ENCODE results near the gene VDAC1.
A peak's percentile ranks its signal among the peaks of the same experiment; 100 is the strongest.
"Not testable (repeated sequence)": the region's sequence is repeated elsewhere in the genome, so short reads cannot be mapped to it uniquely, and the experiment has no call there.

VDAC1 gene, protein sequence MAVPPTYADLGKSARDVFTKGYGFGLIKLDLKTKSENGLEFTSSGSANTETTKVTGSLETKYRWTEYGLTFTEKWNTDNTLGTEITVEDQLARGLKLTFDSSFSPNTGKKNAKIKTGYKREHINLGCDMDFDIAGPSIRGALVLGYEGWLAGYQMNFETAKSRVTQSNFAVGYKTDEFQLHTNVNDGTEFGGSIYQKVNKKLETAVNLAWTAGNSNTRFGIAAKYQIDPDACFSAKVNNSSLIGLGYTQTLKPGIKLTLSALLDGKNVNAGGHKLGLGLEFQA

DNA sequence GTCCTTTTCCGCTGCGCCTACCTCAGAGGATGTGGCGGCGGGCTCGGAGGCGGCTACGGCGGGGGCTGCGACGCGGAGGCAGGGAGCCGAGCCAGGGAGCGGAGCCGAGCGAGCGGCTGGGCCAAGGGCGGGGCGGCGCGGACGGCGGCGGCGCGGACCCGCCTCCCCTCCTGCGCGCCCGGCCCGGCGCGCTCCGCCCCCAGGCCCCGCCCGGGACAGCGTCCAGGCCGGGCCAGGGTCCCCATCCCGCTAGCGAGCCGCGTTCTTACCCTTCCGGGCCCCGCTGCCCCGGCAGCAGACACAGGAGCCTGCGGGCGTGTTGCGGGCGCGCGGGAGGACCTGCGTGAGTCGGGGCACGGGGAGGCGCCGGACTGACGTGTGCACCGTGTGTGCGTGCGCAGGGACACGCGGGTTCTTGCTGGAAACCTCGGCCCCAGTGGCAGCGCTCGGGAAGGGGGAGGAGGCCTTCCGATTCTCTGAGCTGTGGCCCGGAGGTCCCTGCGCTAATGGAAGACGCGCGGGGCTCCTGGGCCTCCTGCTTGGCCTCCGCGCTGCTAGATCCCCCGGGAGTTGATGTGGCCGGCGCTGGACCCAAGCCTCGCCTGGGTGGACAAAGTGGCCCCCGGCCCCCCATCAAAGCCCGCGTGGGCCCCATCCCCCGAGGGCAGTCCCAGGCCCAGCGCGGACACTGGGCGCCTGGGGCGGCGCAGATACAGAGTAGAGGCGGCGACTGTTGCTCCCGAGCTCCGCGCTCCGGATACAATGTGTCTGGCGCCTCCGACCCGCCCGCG, at the start of gene VDAC1:
TSS of gene VDAC1 (minus strand) at position 350 of the 791 bp plus-strand sequence. CDS start 11,963 bp downstream, outside the sequence.
- DNase-seq (ENCODE audit: low read depth): peak; percentile 92

DNA sequence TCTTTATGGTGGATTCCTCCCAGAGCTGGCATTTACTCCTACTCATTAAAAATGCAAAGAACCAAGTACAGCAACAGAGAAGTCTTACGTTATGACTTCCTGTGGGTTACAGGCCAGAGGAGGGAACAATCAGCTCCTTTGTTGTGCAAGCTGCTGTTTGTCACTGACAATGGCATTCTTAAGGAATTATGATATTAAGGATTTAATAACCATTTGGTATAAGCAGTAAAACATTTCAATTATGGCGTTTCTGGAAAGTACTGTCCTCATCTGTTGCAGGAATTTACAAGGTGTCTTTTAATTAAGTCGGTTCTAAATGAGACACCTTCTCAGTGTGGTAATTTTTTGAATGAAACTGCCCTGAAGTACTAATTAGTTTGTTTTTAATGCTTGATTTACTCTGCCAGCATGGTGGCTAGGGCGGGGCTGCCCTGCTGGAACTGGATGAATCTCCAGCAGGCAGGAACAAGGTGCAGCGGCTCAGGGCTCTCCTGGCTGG, 49.1 kb upstream of the VDAC1 start:
- peak; percentile 6 for DNase-seq (ENCODE audit: low read depth)

DNA sequence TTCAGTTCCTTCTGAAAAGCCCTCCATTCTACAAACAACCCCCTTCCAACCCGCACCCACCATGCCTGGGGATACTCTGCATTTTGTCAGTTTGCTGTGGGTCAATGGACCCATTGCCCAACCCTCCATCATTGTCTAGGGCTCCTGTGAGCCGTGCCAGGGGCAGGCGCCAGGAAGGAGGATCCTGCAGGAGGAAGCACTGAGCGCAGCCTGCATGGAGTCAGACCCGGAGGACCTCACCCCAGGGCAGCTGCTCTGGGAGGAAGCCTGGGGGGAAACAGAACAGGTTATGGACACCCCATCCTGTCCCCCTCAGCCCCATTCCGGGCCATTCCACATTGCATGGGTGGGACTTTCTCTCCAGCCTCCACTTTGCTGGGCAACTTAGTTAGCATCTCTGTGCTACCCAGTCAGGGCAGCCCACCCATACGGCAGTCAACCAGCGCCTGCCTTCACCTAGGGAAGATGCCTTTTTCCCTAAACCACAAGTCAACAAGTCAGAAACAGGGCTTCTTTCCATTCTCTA, 48.6 kb upstream of the VDAC1 start:
- no peak for DNase-seq (ENCODE audit: low read depth)

DNA sequence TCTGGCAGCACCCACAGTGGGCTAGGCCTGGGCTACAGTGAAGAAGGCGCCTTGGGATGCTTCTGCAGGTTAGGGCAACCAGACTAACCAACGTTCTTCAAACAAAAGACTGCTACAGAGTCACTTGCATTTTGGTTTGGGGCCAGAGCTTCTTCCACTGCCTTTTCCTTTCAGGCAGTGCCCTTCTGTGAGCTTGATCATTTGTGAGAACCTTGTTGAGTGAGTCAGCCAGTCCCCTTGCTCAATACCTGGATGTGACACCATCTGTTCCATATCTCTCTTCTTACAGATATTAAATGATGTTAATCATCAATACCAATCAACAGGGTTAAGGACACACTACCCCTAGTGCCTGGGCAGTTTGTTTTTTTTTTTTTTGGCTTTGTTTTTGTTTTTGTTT, 46.5 kb upstream of the VDAC1 start:
- peak; percentile 6 for DNase-seq (ENCODE audit: low read depth)

DNA sequence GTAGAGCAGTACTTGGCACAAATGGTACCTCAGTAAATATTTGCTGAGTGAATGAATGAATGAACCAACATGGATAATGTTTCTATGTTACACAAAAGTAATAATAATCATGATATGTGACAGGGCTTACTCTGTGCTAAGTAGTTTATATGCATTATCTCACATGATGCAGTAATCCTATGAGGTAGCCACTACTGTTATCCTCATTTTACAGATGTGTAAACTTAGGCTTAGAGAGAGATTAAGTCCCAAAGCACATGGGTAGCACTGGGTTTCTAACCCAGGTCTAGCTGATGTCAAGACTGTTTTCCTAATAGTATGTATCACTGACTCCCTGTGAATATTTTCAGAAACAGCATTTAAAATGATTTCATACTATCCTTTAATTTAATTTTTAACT, 44.1 kb upstream of the VDAC1 start:
- DNase-seq (ENCODE audit: low read depth): no peak

DNA sequence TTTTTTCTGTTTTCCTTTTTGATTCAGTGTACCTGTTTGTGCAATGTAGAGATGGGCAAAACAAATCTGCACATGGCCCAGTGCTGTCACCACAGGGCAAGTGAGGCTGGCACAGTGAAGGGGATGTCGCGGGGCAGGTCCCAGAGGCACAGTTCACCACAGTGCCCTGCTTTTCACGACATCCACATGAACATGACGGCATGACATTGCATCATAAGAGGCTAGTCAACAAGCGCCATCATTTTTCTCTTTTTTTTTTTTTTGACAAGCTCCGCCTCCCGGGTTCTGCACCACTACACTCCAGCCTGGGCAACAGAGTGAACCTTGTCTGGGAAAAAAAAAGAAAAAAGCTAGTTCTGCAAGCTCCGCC, 42.9 kb upstream of the VDAC1 start:
- DNase-seq (ENCODE audit: low read depth): no peak

DNA sequence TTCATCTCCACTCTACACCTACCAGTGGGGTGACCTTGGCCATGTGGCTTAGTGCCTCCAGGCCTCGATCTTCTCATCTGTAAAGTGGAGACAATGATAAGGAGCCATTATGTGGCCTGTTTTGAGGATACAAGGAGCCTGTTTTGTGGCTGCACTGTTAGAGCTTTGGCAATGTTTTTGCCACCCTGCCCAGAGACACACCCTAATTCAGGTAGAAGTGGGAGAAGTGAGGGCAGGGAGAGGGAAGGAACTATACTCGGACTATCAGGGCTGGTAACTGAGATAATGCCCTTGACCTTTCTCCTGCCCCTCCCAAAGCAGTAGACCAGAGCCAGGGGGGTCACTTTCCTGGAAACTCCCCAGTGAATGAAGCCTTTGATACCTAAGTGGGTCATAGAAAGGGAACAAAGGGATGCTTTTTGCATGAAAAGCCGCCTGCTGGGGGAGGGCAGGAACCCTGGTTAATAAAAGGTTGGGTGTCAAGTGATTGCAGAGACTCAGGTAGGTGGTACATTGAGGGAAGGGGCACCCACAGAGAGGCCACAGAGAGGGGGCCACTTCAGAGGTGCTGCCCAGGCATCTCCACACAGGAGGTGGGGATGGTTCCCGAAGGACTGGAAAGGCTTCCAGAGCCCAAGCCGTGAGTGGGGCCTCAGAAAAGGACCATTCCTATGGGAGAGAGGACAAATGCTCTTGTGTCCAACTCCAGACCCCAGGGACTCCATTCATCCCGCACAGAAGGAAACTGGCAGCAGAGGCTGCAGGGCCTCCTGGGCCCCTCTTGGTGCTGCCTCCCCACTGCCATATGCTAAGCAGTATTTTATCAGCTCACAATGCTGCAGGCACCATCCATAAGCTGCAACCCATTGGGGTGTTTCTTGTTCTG, 42.3 kb upstream of the VDAC1 start:
- DNase-seq (ENCODE audit: low read depth): no peak

DNA sequence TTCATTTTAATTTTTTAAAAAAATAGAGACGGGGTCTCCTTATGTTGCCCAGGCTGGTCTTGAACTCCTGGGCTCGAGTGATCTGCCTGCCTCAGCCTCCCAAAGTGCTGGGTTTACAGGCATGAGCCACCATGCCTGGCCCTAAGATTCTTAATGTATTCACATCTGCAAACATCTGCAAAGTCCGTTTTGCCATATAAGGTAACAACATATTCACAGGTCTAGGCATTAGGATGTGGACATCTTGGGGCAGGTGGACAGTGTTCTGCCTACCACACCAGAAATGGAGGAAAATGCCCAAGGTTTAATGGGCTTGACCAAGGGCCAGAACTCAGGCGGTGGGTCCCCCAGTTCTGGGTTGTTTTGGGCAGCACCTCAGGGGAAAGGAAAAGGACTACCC, 41.6 kb upstream of the VDAC1 start:
- DNase-seq (ENCODE audit: low read depth): no peak

DNA sequence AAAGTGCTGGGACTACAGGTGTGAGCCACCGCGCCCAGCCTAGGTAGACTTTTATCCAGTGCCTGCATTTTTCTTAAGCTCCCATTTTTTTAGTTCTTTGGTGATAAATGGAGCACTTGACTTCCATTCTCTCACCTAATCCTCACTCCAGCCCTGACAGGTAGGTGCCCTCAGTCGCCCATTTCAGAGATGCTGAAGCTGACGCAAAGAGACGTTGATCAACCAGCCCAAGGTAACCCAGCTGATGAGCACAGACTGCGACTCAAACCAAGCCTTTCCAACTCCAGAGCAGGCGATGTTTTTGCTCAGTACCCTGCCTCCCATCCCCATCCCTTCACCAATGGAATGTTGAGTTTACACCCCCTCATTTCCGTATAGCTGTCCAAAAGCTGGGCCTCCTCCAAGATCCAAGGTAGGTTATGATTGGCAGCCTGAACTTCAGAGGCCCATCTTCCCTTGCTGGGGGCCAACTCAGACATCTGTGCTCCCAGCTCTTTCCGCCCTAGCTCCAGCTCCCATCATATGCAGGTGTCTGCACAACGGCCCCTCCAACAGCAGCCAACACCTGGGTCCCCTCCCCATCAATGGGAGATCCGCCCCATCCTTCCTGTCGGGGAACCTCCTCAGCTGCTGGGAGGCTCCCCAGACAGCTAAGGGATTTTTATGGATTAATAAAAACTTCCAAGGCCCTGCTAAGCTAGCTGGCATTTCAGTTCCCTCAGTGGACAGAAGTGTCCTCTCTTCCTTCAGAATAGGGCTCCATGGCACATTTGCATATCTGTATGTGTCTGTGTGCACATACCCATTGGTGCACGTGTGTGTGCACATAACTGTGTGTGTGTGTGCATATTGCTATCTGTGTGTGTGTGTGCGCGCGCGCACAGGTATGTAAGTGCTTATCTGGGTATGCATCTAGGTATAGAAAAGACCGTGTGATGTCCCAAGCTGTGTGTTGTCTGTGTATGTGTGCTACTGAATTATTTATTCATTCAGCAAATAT, 39.3 kb upstream of the VDAC1 start:
- no peak for DNase-seq (ENCODE audit: low read depth)

DNA sequence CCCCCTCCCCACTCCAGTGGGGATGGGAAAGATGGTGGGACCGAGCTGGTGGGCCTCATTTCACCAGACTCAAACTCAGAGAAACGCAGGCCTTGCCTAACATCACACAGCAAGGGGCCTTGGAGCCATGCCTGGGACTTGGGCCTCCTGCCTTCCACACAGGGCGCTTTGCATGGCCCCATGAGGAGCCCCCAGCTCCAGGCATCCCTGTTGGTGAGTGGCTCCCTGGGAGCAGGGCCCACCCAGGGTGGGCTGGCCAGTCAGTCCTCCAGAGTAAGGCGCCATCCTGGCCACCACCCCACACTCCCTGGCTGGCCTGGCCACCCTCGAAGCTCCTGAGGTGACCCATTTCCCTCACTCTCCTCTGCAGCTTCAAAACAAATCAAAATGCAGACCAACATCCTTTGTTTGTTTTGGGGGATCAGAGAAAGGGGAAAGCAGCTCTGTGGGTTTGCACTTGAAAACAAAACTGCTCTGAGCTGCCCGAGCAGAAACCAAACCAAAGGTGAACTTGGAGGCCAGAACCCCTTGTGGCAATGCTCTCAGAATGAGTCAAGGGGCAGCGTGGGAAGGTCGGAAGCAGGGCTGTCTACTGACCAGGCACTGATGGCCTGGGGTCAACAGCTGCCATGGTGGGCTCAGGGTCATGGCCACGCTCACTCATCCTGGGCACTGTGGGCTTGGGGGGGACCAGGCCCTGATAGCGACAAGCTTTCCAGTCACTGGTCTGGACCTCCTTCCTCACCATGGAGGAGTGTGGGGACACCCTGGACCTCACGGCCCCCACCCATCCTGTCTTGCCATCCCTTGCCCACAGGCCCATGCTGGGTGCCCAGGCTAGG, 37.0 kb upstream of the VDAC1 start:
- DNase-seq (ENCODE audit: low read depth): no peak

DNA sequence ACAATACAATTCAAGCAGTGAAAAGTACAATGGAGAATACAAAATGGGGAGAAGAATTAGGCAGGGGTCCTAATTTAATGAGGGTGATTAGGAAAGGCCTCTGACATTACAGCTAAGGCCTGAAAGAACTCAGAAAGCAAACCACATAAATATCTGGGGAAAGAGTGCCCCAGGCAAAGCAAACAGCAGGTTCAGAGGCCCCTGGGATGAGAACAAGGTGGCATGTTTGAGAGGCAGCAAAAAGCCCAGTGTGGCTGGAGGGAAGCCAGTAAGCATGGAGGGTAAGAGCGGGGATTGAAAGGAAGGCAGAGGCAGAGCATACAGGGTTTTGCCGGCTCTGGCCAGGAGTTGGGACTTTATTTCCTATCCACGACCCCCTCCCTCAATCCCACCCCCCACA, 33.4 kb upstream of the VDAC1 start:
- peak; percentile 9 for DNase-seq (ENCODE audit: low read depth)

DNA sequence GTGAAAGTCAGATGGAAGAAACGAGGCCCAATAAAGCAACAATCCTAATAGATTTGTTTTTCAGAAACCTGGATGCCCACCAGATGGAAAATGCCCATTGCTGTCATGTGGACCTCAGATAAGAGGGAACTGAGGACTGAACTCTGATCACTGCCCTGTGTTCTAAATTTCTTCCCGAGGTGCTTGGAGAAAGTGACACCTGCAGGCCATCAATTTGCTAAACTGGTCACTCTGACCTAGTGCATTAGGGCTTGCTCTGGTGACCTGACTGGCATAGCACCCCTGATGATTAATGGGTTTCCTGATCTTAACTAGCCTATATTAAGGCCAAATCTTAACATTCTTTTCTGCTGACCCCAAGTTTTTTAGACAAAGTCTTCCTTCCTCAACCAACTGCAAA, 32.4 kb upstream of the VDAC1 start:
- DNase-seq (ENCODE audit: low read depth): no peak

DNA sequence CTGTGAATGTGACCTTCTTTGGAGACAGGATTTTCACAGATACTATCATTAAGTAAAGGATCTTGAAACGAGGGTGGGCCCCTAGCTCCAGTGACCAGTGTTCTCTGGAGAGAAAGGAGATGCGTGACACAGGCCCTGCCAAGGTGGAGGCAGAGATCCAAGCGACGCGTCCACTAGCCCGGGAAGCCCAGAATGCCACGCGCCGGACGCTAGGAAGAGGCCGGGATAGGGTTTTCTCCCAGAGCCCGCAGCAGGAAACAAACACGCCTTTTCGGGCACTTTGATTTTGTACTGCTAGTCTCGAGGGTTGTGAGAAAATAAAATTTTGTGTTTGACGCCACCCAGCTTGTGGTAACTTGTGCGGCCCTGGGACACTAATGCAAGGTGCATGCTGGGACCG, 29.6 kb upstream of the VDAC1 start:
- no peak for DNase-seq (ENCODE audit: low read depth)

DNA sequence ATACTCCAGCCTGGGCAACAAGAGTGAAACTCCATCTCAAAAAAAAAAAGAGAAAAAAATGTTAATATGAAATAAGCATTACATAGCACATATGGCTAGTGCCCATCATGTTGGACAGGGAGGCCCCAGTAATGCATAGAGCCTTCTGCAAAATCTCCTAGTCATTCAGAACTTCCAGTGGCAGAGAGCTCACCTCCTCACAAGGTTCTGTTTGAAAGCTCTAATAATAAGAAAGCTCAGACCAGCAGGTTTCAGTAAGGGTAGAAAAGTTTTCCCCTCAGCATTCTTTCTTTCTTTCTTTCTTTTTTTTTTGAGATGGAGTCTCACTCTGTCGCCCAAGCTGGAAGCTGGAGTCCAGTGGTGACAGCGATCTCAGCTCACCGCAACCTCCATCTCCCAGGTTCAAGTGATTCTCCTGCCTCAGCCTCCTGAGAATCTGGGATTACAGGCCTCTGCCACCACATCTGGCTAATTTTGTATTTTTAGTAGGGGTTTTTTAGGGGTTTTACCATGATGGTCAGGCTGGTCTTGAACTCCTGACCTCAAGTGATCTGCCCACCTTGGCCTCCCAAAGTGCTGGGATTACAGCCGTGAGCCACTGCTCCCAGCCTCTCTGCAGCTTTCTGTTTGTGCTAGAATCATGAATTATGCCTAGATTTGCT, 25.7 kb upstream of the VDAC1 start:
- DNase-seq (ENCODE audit: low read depth): not testable (repeated sequence)

DNA sequence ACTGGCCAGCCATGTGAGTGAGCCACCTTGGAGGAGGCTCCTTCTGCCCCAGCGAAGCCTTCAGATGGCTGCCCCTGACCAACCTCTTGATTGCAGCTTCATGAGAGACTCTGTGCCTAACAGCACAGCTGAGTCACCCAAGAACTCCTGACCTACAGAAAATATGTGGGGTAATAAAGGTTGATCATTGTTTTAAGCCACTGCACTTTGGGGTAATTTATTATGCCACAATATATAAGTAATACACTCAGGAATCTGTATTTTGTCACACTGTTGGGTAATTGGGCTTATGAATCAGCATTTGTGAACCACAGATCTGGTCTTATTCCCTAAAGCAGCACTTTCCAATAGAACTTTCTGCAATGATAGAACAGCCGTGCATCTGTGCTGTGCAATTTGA, 24.4 kb upstream of the VDAC1 start:
- peak; percentile 97 for DNase-seq (ENCODE audit: low read depth)

DNA sequence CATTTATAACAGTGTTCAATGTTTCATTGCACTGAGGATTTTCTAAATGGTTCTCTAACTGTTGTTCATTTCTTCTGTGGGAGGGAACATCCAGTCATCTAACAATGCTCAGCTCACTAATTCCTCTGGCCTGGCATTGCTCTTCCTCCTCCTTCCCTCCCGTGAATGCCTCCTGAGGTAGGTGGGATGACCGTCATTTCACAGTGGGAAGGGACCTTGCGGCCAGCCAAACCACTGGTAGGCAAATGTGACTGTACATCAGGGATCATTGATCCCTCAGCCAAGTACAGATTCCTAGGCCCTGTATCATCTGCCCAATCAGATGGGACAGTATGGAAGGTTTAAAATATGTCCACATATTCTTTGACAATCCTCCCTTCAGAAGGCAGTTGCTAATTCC, 23.7 kb upstream of the VDAC1 start:
- DNase-seq (ENCODE audit: low read depth): peak; percentile 7

DNA sequence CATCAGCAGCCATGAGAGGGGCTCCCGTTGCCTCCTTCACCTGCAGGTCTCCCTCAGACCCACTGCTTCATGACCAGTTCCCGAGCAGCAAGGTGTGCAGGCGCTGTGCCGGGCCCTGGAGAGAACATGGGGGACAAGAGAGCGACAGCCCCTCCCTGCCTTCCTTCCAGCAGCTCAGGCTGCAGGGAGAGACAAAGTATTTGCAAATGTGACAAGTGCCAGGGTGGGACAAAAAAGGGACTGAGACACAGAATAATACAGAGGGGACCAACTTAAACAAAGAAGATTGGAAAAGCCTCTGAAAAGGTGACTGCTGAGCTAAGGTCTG, 22.5 kb upstream of the VDAC1 start:
- no peak for DNase-seq (ENCODE audit: low read depth)

DNA sequence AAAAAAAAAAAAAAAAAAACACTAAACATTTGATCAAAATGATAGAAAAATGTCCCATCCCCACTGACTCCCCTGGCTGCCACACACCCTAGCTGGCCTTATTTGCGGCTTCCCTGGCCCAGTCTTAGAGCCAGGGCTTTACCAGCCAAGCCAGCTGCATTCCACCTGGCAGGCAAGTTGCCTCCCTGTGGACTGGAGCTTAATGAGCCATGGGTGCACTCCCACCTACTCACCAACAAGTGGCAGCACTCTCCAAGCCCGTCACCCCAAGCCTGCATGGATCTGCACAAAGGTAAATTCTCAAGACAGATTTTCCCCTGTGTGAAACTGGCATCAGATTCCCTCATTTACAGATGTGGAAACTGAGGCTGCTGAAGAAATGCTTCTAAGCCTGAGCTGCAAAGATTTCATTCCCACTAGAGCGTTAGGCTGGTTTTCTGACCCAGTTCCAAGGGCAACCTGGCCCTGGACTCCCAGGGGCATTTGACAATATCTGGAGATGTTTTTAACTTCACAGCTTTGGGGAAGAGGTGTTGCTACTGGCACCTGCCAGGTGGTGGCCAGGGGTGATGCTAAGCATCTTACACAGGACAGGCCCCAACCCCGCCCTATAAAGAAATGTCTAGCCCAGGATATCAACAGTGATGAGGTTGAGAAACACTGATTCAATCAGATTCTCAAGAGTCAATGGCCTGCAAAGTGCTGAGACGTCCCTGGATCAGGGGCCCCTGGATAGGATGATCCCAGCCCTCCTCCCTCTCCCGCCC, 21.9 kb upstream of the VDAC1 start:
- DNase-seq (ENCODE audit: low read depth): peak; percentile 67

DNA sequence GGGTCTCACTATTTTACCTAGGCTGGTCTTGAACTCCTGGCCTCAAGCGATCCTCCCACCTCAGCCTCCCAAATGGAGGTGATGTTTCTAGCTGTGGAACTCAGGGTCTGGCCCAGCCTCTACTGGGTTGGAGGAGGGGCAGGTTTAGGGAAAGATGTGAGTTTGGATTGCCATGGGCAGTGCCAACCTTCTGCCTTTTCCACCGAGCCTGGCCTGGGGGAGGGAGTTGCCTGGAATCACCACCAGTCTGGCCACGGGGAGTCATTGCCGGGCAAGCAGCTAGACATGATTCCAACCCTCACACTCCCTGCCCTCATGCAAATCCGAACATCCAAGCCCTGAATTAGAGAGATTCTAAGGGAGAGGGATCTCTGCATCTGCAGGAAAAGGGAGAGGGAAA, 21.0 kb upstream of the VDAC1 start:
- no peak for DNase-seq (ENCODE audit: low read depth)

Data from EH (cell line).